CD4-positive, alpha-beta T cell treated with Interleukin-21 for 1 hour (primary cell): ENCODE results near the gene KLHL29.

Experiments used
- DNase-seq: peaks from one replicate; pipeline ENCODE4 v3.0.0-alpha.2; 2020

Gene KLHL29

DNA sequence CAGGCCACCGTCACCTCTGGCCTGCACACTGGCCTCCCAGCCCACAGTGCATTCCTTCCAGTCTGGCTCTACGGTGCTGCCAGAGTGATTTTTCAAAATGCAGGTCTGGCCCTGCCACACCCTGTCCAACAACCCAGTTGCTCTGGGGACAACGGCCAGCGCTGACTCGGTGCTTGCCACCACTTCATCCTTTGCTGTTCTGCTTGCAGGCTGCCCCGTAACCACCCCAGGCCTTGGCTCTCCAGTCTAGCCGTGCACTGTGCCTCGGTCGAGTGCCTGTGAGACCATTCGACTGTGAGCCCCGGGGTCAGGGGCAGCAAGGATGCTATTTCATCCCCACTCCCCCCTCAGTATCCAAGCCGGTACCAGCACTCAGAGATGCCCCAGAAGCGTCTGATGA lies 262.6 kb downstream of the KLHL29 start:
- DNase-seq = no peak

DNA sequence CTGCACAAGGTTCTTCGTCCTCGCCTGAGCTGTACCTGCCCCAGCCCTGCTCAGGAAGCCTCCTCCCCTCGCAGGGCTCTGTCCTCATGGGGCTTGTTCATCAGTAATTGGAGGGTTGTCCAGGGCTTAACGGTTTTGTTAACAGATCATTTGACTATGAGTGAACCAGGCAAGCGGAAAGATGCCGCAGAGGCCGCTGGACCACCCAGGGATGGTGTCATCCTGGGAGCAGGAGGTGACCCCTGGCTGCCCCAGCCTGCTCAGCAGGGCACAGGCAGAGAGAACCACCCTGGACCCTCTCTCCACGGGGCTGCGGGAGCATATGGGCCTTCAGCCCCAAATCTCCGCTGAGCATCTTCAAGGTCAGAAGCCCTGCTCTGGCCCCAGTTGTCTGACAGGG lies 264.3 kb downstream of the KLHL29 start:
- DNase-seq = no peak

DNA sequence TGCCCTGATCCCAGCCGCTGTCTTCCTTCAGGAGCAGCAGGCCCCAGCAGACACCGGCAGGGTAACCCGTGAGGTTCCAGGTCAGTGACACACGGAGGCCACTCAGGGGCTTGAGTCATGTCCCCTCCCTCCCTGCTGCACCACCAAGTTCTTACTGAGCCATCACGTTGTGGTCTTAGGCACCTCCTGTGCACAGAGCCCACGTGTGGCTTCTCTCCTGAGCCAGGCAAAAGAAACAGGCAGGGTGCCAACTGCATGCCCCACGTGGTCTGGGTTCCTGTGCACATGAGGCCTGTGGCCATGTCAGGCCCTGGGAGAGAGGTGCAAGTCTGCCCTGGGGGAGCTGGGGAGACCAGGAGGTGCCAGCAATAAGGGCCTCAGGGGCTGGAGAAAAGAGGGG lies 264.8 kb downstream of the KLHL29 start:
- DNase-seq = no peak

DNA sequence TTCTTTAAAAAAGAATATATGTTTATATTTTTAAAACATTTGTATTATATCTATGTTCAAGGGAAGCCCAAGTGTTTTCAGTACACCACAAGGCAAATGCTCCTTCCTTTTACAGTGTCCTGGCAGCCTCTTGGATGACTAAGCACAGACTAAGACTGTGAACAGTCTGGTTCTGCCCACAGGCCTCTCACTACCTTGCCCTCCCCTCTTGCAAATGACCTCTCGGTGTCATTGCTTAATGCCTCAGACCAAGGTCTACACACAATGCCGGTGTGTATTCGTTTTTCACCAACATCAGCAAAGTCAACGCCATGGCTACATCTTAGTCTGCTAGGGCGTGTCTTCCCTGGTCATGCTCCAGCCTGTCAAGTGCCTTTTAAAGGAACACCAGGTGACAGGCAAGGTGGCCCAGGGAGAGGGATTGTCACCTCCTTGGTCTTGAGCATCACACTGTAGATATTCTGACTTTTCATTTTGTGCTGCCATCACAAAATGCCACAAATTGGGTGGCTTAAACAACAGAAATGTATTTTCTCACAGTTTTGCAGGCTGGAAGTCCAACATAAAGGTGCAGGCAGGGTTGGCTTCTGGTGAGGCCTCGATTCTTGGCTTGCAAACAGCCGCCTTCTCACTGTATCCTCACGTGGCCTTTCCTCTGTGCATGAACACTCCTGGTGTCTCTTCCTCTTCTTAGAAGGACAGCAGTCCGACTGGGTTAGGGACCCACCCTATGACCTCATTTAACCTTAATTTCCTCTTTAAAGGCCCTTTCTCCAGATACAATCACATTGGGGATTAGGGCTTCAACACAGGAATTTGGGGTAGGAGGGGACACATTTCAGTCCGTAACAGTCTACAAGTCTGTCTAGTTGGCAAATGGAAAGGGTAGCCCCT lies 266.5 kb downstream of the KLHL29 start:
- DNase-seq = no peak

DNA sequence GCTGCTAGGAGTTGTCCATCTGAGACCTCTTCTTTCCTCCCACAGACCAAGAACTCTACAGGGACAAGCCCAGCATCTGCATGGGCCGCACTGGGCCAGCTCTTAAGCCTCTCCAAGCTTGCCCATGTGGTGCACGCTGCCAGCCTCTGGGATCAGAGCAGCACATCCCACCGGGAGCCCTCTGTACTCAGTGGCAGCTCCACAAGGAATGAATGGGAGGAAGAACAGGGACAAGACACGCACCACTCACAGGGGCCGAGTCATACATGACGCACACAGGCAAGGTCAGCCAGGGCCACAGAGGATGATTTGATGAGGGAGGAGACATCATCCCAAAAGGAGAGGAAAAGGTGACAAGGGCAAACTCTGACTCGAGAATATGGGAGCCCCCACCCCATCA lies 268.3 kb downstream of the KLHL29 start:
- DNase-seq = no peak

DNA sequence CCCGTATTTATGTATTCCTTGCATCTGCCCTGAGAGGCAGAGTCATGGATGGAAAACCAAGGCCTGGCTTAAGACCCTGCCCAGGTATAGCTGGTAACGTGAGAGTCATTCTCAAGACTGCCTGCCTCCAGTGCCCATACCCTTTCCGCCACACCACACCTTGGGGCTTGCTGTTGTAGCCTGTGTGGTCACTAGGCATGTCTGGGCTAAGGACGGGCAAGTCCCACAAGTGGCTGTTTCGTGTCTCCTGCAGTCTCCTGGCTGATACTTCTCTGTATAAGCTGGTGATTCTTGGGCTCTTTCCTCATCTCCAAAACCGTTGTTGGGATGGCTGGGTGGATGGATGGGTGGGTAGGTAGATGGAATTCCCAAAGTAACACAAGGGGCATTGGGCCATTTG lies 269.8 kb downstream of the KLHL29 start:
- DNase-seq = no peak

DNA sequence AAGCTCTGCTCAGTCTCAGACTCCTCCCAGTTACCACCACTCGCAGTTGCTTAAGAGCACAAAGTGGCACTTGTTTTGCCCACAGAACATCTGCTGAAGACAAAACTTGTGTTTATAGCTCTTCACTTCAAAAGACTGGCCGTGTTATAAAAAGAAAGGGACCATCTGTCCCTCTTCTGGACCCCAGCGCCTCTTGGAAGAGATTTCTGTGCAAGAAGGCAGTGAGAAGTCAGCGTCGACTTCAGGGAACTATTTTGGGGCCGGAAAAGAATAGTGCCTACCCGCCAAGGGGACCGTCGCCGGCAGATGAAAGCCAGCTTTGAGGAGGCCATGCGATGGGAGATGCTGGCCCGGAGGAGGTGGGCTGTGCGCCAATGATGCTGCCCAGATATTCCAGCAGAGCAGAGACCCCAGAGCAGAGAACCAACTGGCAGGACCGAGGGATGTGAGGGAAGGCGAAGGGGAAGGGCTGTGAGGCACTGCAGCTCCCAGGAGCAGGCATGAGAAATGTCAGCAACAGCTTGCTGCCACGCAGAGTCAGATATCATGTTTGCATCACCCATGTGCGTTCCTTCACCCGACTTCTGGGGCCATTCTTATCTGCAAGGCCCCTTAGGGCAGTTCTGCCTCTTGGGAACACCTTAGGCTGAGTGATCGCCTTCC lies 271.1 kb downstream of the KLHL29 start:
- no peak for DNase-seq

DNA sequence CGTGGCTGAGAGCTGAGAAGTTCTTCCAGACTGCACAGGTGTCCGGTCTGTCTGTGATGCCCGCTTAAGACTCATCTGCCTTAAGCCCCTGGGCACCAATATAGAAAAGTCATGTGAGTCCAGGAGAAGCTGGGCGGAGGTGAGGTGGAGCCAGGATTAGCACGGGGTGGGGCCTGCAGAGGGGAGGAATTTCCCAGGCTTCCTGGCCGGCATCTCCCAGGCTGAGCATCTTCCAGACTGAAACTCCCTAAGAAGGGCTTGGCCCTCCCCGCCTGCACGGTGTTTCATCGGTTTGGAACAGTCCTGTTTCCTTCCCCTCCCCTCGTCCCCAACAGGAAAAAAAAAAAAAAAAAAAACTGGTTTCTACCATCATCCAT lies 271.6 kb downstream of the KLHL29 start:
- no peak for DNase-seq

DNA sequence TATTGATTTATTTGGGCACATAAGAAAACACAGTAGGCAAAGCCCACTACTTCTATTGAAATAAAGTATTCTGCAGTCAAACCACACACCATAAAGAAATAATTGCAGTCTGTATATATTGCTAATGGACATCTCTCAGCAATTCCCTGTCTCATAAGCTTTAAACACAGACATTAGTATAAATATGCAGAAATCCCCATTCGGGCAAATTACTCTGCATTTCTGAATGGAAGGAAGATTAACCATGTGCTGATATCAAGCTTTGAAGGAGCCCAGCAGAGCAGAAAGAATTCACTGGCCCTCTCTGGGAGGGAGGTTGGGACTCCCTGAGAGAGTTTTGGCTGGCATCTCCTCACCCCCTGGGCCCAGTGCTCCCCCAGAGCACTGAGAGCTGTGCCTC lies 272.4 kb downstream of the KLHL29 start:
- no peak for DNase-seq

DNA sequence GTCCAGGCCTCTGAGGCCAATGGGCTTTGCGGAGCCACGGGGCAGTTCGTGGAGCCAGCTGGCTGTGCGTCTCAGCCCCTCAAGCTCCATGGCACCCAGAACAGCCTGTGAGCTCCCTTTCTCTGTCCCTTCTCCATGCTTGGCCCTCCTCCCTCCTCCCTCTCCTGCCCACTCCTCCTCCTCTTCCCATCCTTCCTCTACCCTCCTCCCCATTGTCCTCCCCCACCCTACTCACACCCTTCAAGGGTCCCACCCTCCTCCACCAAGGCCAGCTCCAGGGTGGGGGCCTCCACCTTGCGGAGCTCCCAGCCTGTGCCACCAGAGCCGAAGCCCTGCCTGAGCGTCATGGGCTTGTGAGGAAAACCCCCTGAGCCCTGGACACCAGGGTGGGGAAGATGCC lies 273.0 kb downstream of the KLHL29 start:
- DNase-seq = no peak

DNA sequence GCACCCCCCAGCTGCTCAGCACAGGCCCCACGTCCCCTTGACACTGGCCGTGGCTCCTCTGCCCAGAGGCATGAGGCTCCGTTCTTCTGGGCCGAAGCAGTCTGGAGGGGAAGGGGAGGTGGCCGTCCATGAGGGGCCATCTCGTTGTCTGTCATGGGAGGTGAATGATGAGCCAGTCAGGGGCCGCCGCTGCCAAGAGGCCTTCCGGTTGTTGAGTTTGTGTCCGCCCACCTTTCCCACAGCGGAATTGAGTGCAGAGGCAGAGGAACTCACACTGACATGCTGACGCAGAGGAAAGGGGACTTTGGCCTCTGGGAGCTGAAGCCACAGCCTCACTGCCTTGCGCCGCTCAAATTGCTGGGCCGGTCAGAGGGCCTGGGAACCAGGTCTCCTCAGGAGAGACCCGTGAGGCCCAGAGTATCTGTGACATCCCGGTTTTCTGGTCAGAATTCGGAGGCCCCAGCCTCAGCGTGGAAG lies 273.5 kb downstream of the KLHL29 start:
- DNase-seq = no peak

DNA sequence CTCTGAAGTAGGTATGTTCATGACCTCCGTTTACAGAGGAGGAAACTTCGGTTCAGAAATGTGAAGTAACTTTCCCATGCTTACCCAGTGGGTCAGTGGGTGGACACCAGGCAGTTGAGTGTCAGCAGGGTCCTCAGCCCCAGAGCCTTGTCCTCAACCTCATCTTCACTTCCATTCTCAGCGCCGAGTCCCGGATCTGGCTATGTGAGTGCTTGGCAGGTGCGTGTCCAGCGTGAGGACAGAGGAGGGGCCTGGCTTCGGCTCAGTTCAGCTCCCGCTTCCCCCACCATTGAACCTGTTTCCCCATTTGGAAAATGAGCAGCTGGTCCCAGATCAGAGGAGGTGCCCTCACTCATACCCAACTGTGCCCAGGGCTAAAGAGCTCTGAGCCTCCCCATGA lies 274.3 kb downstream of the KLHL29 start:
- no peak for DNase-seq

DNA sequence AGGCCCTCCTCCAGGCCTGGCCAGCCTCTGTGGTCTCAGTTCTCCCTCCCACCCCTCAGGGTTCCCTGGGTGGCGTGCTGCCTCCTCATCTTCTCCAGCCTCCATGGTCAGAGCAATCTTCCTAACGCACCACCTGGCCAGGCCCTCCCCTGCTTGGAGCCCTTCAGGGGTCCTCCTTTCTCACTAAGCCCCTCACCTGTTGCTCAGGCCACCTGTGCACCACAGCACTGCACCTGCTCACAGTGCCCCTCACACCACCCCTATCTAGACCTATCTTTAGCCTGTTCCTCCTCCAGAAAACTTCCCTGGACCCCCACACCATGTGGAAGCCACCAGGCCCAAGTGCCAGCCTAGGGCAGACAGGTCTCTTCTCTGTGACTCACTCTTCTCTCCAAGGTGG lies 274.8 kb downstream of the KLHL29 start:
- DNase-seq = no peak

DNA sequence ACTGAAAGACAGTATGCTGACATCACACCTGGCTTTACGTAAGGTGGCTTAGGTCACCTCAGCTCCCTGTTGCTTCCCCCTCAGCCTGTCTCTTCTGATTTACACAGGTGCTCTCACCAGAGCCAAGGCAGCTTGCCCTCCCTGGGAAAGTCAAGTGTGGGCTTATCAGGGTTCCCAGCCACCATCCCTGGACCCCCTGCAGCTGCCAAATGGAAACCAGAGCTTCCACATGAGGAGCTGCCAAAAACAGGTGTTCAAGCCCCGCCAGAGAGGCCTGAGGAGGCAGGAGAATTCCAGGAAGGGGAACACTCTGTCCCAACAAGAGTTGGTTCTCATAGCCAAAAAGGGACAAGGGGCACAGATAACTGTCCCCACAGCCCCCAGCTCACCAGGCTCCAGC lies 275.3 kb downstream of the KLHL29 start:
- no peak for DNase-seq

DNA sequence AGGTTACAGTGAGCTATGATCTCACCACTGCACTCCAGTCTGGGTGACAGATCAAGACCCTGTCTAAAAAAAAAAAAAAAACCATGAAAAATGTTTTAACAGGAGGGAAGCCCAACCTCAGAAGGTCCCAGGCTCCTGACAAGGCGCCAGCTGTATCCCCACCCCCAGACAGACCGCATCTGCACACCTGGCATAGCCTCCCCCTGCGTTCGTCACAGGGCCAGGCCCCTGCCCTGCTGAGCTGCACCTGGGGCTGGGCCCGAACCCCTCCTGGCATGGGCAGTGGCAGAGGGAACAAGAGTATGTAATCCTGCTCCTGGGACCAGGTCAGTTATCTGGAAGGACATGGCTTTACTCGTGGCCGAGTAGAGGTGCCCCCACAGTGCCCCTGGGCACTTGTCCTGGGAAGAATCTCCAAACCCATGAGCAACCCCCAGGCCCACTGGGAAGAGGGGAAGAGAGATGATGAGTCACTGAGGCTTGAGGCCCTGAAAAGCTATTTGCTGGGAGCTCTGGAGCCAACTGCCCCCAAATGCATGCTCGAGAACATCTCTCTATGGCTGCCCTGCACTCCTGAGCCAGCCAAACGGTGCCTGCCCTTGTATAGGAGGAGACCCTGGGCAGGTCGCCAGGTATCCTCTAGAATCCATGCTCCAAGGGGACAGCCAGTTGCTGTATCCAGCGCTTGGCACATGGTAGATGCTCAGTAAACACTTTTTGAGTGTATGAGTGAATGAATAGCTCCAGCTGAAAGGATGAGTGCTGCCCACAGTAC lies 276.5 kb downstream of the KLHL29 start:
- DNase-seq = no peak

DNA sequence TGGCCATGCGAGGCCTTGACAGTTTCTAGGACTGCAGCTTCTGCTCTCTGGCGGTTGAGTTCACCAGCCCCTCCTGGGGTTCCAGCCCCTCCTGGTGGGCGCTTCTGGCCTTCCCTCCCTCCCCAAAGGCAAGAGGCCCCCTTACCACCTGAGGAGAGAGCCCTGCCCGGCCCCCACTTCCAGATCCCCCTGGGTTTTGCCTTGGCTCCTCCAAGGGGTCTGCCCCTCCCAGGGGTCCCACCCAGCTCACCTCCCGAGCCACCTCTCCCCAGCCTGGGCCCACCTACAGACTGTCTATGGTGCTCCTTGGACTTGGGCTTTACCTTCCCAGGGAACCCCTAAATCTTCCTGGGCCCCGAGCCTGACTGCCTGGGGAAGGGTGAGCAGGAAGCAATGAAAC lies 277.5 kb downstream of the KLHL29 start:
- DNase-seq = no peak

DNA sequence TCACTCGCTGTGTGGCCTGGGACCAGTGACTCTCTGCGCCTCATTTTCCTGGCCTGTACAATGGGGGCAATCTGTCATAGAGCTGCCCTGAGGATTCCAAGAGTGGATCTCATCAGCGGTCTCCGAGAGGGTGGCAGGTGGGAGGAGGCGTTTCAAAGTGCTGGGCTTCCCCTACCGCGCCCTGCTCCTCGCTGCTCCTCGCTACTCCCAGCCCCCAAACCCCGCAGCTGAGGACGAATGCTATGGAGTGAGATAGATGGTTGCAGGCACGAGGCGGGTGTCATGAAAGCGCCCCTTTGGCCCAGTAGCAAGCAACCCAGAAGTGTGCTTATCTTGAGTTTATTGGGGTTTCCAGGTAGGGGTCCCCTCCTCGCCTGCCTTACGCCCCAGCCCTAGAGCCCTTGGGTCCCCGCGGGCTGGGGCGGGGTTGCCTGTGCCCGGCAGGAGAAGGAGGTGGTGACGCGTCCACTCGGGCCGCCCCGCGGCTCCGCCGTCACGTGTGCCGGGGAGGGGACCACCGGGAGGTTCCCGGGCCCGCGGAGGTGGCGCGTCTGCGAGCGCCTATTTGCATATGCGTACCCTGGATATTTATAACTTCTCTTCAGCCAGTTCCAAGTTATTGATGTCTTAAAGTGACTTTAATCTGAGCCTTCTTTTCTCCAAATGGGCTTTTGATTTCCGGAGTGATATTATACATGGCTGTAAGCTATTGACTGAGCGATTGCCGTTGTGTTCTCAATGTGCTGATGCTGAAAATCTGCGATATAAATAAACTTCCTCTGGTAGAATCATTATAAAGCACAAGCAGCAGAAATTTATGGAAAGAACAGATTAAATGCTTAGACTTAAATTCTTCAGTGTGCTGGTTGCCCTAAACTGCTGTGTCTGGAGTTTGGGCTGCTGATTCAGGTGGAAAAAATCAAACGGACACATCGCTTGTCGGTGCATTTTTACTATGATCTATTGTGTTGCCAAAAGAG lies 278.3 kb downstream of the KLHL29 start:
- no peak for DNase-seq

DNA sequence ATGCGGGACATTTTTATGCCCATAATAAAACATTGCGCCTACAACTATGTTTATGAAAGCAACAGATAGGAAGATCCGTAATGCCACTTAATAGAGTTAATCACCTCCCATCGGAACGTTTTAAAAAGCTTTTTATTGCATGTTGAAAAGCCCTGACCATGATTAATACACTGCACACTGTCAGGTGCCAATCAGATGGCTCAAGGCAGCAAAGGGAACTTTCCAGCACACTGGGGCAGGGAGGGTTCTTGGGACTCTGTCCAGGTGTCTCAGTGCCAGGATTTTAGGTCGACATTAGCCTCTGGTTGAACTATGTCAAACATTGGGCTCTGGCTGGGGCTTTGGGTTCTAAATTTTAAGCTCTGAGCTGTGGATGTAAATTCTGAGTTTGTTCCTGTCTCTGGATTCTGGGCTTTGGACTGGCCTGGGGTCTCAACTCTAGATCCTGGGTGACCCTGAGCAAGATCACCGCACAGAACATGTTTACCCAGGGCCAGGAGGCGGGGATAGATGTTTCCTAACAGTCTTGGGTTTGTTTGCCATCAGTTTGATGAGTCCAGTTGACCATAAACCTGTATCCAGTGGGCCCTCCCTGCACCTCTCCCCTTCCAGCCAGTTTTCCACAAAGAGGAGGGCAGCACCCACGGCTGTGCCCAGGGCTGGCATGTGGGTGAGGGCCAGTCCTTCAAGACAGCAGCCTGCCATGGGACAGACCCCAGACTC lies 279.2 kb downstream of the KLHL29 start:
- no peak for DNase-seq

DNA sequence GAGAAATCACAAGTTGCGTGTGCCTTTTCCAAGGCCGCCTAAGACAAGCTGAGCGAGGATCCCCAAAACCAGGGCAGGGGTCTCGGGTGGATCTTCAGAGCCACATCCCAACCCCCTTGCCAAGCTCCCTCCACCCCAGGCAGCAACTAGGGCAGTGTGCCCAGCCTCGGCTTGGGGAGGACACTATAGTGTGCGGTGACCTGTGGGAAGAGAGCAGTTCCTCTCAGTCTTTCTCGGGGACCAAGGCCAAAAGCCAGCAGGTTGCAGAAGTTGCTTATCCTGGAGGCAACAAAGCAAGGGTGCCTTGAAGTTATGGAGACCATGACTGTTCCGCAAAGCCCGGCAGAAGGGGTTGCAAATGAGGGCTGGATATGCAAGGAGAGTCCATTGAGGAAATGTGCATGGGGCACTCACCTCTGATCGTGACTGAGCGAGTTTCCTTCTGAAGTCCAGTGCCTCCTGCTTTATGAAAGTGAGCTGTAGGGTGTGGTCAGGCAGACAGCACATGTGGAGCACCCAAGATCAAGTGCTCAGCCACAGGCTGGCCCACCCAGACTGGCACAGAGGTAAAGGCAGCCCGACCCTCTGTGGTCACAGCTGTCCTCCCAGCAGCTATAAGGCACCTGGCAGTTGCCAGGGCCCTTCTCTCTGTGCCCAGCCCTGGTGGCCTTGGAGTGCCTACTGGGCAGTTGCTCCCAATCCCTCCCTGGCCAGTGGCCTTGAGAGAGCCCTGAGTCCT lies 281.4 kb downstream of the KLHL29 start:
- DNase-seq = no peak

DNA sequence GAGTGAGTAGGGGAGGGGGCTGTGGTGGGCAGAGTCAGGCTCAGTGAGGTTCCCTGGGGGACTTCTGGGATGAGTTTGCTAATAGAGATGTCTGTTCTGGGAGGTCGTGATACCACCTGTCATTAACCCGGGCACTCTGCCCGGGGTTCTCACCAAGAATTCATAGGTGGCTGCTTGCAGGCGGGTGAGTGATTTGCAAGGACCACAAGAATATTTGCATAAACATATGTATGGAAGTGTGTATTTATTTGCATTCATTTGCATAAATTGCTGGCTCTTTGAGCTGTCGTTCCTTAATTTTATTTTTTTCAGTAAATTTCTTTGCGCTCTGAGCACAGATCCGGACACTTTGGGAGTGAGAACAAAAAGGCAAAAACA lies 282.0 kb downstream of the KLHL29 start:
- DNase-seq = no peak

DNA sequence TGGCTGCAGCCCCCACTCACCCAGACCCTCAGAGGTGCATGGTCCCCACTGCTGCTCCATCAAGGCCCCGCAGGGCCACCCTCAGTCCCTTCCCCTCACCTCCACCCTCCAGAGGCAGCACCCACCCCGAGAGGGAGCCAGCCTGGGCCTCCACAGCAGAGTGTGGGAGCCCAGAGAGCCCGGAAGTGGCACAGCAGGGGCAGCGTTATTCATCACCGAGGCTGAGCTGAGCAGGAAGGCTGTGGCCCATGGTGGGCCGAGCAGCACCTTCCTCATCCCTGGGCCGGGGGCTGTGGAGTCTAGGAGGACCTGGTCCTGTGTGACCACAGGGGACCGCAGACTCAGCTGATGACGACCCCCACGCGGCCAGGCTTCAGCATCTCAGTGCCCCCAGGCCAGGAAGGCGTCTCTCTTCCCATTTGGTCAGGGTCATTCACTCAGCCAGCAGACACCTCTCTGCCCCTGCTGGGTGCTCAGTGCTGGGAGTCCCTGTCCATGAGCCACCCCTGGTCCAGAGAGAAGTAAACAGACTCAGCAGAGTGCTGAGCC lies 283.9 kb downstream of the KLHL29 start:
- DNase-seq = no peak
